ENCODE data around the gene PIANP. TPM values are rescaled to one million over a fixed set of nuclear protein-coding genes. Genes with fewer than 3 reads are reported as not detected.
"Not testable (repeated sequence)": the region's sequence is repeated elsewhere in the genome, so short reads cannot be mapped to it uniquely, and the experiment has no call there.

Gene PIANP
- total RNA-seq, 1 experiment from 2014 or later: not detected

DNA sequence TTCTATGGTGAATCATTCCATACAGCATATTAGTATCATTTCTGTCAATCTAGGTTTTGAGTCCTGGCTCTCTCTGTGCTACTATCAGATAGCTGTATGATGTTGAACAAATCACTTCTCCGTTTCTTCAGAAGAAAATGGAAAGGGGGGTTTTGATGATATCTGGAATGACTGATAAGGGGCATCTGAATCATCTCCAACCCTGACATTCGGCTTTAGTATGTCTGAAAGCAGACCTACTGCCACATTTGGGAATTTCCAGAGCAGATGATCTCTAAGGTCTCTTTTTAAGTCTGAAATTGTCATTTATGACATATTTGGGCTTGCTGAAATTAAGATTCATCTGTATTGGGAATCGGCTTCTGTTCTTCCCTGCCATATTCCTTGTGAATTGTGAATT, 42.2 kb upstream of the PIANP start:
- CTCF ChIA-PET: no interaction called here
- Mint-ChIP-seq H3K27ac (ENCODE audit: unreplicated experiment) (no peak overlapping the region), H3K36me3 (ENCODE audit: insufficient read depth, unreplicated experiment) (peaks cover 11% of the 10 kb centered on the region), H3K9me3 (ENCODE audit: low read depth, unreplicated experiment) (no peaks in the 10 kb centered on the region), H3K4me3 (ENCODE audit: low read depth, unreplicated experiment) (no peak overlapping the region), H3K4me1 (ENCODE audit: low read depth, unreplicated experiment) (no peaks in the 10 kb centered on the region), H3K27me3 (ENCODE audit: unreplicated experiment) (no peaks in the 10 kb centered on the region)
- no peak for DNase-seq
- intact Hi-C loops (cut with micrococcal nuclease; ENCODE audit: unreplicated experiment): no loop called here
- TF ChIP-seq, protein P1, sequence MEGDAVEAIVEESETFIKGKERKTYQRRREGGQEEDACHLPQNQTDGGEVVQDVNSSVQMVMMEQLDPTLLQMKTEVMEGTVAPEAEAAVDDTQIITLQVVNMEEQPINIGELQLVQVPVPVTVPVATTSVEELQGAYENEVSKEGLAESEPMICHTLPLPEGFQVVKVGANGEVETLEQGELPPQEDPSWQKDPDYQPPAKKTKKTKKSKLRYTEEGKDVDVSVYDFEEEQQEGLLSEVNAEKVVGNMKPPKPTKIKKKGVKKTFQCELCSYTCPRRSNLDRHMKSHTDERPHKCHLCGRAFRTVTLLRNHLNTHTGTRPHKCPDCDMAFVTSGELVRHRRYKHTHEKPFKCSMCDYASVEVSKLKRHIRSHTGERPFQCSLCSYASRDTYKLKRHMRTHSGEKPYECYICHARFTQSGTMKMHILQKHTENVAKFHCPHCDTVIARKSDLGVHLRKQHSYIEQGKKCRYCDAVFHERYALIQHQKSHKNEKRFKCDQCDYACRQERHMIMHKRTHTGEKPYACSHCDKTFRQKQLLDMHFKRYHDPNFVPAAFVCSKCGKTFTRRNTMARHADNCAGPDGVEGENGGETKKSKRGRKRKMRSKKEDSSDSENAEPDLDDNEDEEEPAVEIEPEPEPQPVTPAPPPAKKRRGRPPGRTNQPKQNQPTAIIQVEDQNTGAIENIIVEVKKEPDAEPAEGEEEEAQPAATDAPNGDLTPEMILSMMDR (IDR thresholded peaks at IDR 0.05; ENCODE audit: unreplicated experiment): no peak
- BruUV-seq (replicated peaks): no TSS peak

DNA sequence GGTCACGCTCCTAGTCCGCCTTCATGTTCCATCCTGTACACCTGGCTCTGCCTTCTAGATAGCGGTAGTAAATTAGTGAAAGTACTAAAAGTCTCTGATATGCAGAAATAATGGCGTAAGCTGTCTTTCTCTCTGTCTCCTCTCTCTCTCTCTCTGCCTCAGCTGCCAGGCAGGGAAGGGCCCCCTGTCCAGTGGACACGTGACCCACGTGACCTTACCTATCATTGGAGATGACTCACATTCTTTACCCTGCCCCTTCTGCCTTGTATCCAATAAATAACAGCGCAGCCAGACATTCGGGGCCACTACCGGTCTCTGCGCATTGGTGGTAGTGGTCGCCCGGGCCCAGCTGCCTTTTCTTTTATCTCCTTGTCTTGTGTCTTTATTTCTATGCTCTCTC, 41.5 kb upstream of the PIANP start:
- BruUV-seq (replicated peaks); CTCF ChIA-PET; intact Hi-C loops (cut with micrococcal nuclease; ENCODE audit: unreplicated experiment); H3K4me1 Mint-ChIP-seq (ENCODE audit: low read depth, unreplicated experiment); DNase-seq; H3K36me3 Mint-ChIP-seq (ENCODE audit: insufficient read depth, unreplicated experiment); H3K4me3 Mint-ChIP-seq (ENCODE audit: low read depth, unreplicated experiment); H3K27me3 Mint-ChIP-seq (ENCODE audit: unreplicated experiment); H3K27ac Mint-ChIP-seq (ENCODE audit: unreplicated experiment); H3K9me3 Mint-ChIP-seq (ENCODE audit: low read depth, unreplicated experiment): not testable (repeated sequence)

DNA sequence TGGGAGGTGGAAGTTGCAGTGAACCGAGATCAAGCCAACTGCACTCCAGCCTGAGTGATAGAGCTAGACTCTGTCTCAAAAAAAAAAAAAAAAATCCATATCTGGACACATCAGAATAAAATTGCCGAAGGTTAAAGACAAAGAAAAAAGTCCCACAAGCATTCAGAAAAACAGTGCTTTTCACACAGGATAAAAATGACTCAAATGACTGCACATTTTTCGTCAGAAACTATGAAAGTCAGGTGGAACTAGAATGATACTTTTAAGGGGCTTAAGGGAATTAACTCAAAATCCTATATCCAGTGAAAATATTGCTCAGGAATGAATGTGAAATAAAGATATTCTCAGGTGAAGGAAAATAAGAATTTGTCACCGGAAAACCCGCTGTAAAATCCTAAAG, 36.1 kb upstream of the PIANP start:
- Mint-ChIP-seq H3K9me3 (ENCODE audit: low read depth, unreplicated experiment) (no peaks in the 10 kb centered on the region), H3K4me3 (ENCODE audit: low read depth, unreplicated experiment) (no peak overlapping the region), H3K27ac (ENCODE audit: unreplicated experiment) (no peak overlapping the region), H3K27me3 (ENCODE audit: unreplicated experiment) (no peaks in the 10 kb centered on the region), H3K4me1 (ENCODE audit: low read depth, unreplicated experiment) (peaks cover 8% of the 10 kb centered on the region), H3K36me3 (ENCODE audit: insufficient read depth, unreplicated experiment) (no peaks in the 10 kb centered on the region)
- intact Hi-C loops (cut with micrococcal nuclease; ENCODE audit: unreplicated experiment): no loop called here
- TF ChIP-seq, protein P1 (IDR thresholded peaks at IDR 0.05; ENCODE audit: unreplicated experiment): no peak
- no TSS peak for BruUV-seq (replicated peaks)
- CTCF ChIA-PET: no interaction called here
- no peak for DNase-seq

DNA sequence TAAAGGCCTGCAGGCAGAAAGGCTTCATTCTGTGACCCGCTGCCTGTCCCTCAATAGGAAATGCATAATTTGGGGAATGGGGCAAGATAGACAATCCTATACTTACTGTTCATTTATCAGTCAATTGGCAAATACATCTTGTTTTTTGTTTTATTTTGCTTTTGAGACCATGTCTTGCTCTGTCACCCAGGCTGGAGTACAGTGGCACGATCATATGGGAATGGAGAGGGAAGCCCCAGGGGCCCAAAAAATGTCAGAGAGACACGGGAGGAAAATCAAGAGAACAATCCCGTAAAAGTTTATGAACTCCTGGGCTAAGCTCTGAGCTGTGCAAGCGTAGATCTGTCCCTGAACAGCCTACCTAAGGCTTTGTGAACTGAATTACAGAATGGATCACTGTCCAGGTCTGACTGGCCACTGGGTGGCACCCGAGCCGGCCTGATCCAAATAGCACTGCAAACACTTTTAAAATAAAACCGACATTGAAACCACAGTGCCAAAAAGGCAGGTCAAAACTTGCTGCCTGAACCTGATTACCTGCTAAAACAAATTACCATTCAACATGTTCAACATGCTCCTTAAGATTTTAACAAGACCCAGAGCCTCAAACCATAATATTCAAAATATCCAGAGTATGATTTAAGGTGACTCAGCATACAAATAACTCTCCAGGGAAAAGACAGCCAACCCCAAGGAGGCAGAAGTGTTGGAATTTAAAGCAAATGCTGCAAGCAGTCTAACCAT, 35.0 kb upstream of the PIANP start:
- BruUV-seq (replicated peaks): no TSS peak
- intact Hi-C loops (cut with micrococcal nuclease; ENCODE audit: unreplicated experiment): loop anchor here (1.0 kb wide), 2 partner anchors 44 to 90 kb away; no protein-coding TSS in a partner anchor
- no peak overlapping the region for H3K4me3 Mint-ChIP-seq (ENCODE audit: low read depth, unreplicated experiment)
- H3K36me3 Mint-ChIP-seq (ENCODE audit: insufficient read depth, unreplicated experiment): no peaks in the 10 kb centered on the region
- CTCF ChIA-PET: no interaction called here
- H3K27me3 Mint-ChIP-seq (ENCODE audit: unreplicated experiment): no peaks in the 10 kb centered on the region
- H3K9me3 Mint-ChIP-seq (ENCODE audit: low read depth, unreplicated experiment): no peaks in the 10 kb centered on the region
- TF ChIP-seq, protein P1 (IDR thresholded peaks at IDR 0.05; ENCODE audit: unreplicated experiment): no peak
- peaks cover 8% of the 10 kb centered on the region for H3K4me1 Mint-ChIP-seq (ENCODE audit: low read depth, unreplicated experiment)
- no peak overlapping the region for H3K27ac Mint-ChIP-seq (ENCODE audit: unreplicated experiment)
- DNase-seq: peak; percentile 58
